ENCODE measurements around the gene CGB8. TPM values are rescaled to one million over a fixed set of nuclear protein-coding genes. Genes with fewer than 3 reads are reported as not detected.
A peak's percentile ranks its signal among the peaks of the same experiment; 100 is the strongest.

CGB8 gene
- total and polyA plus RNA-seq, 10 of the 15 experiments (the other 5 are each of a cell fraction or from before 2014, with no cell fraction given), result not detected

DNA sequence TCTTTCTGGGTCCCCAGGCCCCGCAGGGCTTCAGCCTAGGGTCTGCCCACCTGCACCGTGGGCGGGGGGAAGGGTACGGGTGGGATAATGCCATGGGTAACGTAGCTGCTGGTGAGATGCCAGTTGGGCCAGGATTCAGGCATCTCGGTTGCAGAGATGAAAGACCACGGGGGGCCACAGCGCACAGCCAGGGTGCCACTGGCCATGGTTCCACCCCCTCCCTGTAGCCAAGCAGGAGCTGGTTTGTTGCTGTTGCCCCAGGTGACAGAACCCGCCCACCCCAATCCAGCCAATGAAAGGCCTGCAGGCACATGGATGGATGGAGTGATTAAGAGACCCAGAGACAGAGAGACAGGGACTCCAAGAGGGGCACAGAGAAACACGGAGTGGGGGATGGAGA is 9.7 kb upstream of the CGB8 start:
- WGBS (ENCODE audit: insufficient coverage, insufficient replicate concordance, low lambda C conversion rate, missing lambda C conversion rate), result 37% methylated on average over 10 of the region's 10 CpGs
- SMC1A ChIA-PET (ENCODE audit: uncharacterized antibody, unreplicated experiment), result no interaction called here
- no peaks in the 10 kb centered on the region for H4K20me1 ChIP-seq (ENCODE audit: control insufficient read depth, insufficient read depth)
- CTCF ChIA-PET, result interaction anchor here (1.2 kb wide), 1 partner anchor 48 kb away, joined by 3 read pairs; no protein-coding TSS in a partner anchor
- no peaks in the 10 kb centered on the region for H3K79me2 ChIP-seq (ENCODE audit: control insufficient read depth, insufficient read depth, low read length)
- TF ChIP-seq, protein P1, sequence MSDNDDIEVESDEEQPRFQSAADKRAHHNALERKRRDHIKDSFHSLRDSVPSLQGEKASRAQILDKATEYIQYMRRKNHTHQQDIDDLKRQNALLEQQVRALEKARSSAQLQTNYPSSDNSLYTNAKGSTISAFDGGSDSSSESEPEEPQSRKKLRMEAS (IDR thresholded peaks at IDR 0.05; ENCODE audit: low read depth, low read length), result no peak
- TF ChIP-seq, protein P2, sequence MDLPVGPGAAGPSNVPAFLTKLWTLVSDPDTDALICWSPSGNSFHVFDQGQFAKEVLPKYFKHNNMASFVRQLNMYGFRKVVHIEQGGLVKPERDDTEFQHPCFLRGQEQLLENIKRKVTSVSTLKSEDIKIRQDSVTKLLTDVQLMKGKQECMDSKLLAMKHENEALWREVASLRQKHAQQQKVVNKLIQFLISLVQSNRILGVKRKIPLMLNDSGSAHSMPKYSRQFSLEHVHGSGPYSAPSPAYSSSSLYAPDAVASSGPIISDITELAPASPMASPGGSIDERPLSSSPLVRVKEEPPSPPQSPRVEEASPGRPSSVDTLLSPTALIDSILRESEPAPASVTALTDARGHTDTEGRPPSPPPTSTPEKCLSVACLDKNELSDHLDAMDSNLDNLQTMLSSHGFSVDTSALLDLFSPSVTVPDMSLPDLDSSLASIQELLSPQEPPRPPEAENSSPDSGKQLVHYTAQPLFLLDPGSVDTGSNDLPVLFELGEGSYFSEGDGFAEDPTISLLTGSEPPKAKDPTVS (IDR thresholded peaks at IDR 0.05; ENCODE audit: low read depth, low read length), result no peak
- TF ChIP-seq, protein P3, sequence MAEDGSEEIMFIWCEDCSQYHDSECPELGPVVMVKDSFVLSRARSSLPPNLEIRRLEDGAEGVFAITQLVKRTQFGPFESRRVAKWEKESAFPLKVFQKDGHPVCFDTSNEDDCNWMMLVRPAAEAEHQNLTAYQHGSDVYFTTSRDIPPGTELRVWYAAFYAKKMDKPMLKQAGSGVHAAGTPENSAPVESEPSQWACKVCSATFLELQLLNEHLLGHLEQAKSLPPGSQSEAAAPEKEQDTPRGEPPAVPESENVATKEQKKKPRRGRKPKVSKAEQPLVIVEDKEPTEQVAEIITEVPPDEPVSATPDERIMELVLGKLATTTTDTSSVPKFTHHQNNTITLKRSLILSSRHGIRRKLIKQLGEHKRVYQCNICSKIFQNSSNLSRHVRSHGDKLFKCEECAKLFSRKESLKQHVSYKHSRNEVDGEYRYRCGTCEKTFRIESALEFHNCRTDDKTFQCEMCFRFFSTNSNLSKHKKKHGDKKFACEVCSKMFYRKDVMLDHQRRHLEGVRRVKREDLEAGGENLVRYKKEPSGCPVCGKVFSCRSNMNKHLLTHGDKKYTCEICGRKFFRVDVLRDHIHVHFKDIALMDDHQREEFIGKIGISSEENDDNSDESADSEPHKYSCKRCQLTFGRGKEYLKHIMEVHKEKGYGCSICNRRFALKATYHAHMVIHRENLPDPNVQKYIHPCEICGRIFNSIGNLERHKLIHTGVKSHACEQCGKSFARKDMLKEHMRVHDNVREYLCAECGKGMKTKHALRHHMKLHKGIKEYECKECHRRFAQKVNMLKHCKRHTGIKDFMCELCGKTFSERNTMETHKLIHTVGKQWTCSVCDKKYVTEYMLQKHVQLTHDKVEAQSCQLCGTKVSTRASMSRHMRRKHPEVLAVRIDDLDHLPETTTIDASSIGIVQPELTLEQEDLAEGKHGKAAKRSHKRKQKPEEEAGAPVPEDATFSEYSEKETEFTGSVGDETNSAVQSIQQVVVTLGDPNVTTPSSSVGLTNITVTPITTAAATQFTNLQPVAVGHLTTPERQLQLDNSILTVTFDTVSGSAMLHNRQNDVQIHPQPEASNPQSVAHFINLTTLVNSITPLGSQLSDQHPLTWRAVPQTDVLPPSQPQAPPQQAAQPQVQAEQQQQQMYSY (CRISPR knock-in tag; IDR thresholded peaks at IDR 0.05), result no peak
- TF ChIP-seq, protein P4, sequence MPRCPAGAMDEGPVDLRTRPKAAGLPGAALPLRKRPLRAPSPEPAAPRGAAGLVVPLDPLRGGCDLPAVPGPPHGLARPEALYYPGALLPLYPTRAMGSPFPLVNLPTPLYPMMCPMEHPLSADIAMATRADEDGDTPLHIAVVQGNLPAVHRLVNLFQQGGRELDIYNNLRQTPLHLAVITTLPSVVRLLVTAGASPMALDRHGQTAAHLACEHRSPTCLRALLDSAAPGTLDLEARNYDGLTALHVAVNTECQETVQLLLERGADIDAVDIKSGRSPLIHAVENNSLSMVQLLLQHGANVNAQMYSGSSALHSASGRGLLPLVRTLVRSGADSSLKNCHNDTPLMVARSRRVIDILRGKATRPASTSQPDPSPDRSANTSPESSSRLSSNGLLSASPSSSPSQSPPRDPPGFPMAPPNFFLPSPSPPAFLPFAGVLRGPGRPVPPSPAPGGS (IDR thresholded peaks at IDR 0.05; ENCODE audit: borderline replicate concordance, insufficient read depth, low read depth, low read length, poor library complexity, severe bottlenecking), result no peak
- TF ChIP-seq RUNX3 (IDR thresholded peaks at IDR 0.05; ENCODE audit: low read length), result no peak
- no peak for TF ChIP-seq SREBF2 (IDR thresholded peaks at IDR 0.05; ENCODE audit: low read length)
- RAD21 ChIA-PET (ENCODE audit: unreplicated experiment), result no interaction called here
- in situ Hi-C loops (cut with MboI) (no loop called here), intact Hi-C loops (cut with micrococcal nuclease; ENCODE audit: unreplicated experiment) (no loop called here)
- peak; percentile 37; the same call in 2 of the 3 replicates for ATAC-seq
- POLR2A ChIA-PET, result no interaction called here
- no peak overlapping the region for H3K4me2 ChIP-seq (ENCODE audit: control insufficient read depth, insufficient read depth)
- no peak overlapping the region for H3K4me3 ChIP-seq
- peaks cover 3 to 16% of the 10 kb centered on the region in 2 experiments; a peak in 3 of 4 replicates for H3K27me3 ChIP-seq (replicated peaks in 1 of 2; ENCODE audit: control insufficient read depth in 2 of 2, insufficient read depth in 2 of 2, low read length in 1 of 2)
- FAIRE-seq, result no peak
- no TSS peak for BruUV-seq (replicated peaks)
- H3K36me3 ChIP-seq (ENCODE audit: control insufficient read depth in 2 of 2, insufficient read depth in 2 of 2, low read length in 1 of 2), result no peaks in the 10 kb centered on the region
- no peak overlapping the region for H2AFZ ChIP-seq (ENCODE audit: control insufficient read depth, low read depth, low read length)
- no peaks in the 10 kb centered on the region for H3K4me1 ChIP-seq (ENCODE audit: control insufficient read depth, insufficient read depth, low read length)
- no peak overlapping the region for H3K27ac ChIP-seq (ENCODE audit: control insufficient read depth, insufficient read depth)
- DNase-seq (ENCODE audit: low read depth, low spot score), result no peak
- no peak overlapping the region for H3K9ac ChIP-seq (ENCODE audit: control insufficient read depth, insufficient read depth, low read length)
- H3K9me3 ChIP-seq (replicated peaks; ENCODE audit: control insufficient read depth, insufficient read depth, low read length), result no peaks in the 10 kb centered on the region

Data from GM12878 (cell line).